ENCODE measurements around the gene GAPDH. TPM values are rescaled to one million over a fixed set of nuclear protein-coding genes. Genes with fewer than 3 reads are reported as not detected.
"Not testable (repeated sequence)": the region's sequence is repeated elsewhere in the genome, so short reads cannot be mapped to it uniquely, and the experiment has no call there.

Gene GAPDH
- total RNA-seq, 2 donors from 2014 or later = 2,037 to 2,666 TPM

GRCh38 chr12:6553051-6553868, 18.9 kb downstream of the GAPDH start:
- no peak for DNase-seq (ENCODE audit: low spot score)
- intact Hi-C loops (cut with DNase I) = no loop called here

GRCh38 chr12:6554168-6555017, 20.1 kb downstream of the GAPDH start:
- intact Hi-C loops (cut with DNase I) = no loop called here
- DNase-seq (ENCODE audit: low spot score) = peak; percentile 89

GRCh38 chr12:6555018-6555691, 20.8 kb downstream of the GAPDH start:
- no peak for DNase-seq (ENCODE audit: low spot score)
- intact Hi-C loops (cut with DNase I) = no loop called here

- DNase-seq (ENCODE audit: low spot score); intact Hi-C loops (cut with DNase I): not testable (repeated sequence)
Observed at GRCh38 chr12:6556496-6556817, 22.1 kb downstream of the GAPDH start.

GRCh38 chr12:6556857-6557256, 22.5 kb downstream of the GAPDH start:
- DNase-seq (ENCODE audit: low spot score) = no peak
- intact Hi-C loops (cut with DNase I) = no loop called here

- DNase-seq (ENCODE audit: low spot score); intact Hi-C loops (cut with DNase I): not testable (repeated sequence)
Observed at GRCh38 chr12:6558014-6558760, 23.9 kb downstream of the GAPDH start.

- intact Hi-C loops (cut with DNase I) = no loop called here
- DNase-seq (ENCODE audit: low spot score) = no peak
Observed at GRCh38 chr12:6559500-6559899, 25.2 kb downstream of the GAPDH start.

- intact Hi-C loops (cut with DNase I) = loop anchor here (5.0 to 10.0 kb wide), 2 partner anchors 37 to 84 kb away; partner anchors contain the start of gene ACRBP (in 1 of the 2)
Observed at GRCh38 chr12:6560501-6561205, 26.3 kb downstream of the GAPDH start.

GRCh38 chr12:6562881-6563280, 28.6 kb downstream of the GAPDH start:
- intact Hi-C loops (cut with DNase I) = loop anchor here (1.0 to 10.0 kb wide), 3 partner anchors 34 to 82 kb away; partner anchors contain the start of gene ACRBP (in 1 of the 2)
- no peak for DNase-seq (ENCODE audit: low spot score)

More at GRCh38 chr12:6560501-6561205, 26.3 kb downstream of the GAPDH start:
- DNase-seq (ENCODE audit: low spot score) = no peak

- intact Hi-C loops (cut with DNase I) = loop anchor here (5.0 to 10.0 kb wide), 2 partner anchors 34 to 81 kb away; partner anchors contain the start of gene ACRBP (in 1 of the 2)
- no peak for DNase-seq (ENCODE audit: low spot score)
Observed at GRCh38 chr12:6563448-6564050, 29.2 kb downstream of the GAPDH start.

GRCh38 chr12:6567112-6567670, 32.9 kb downstream of the GAPDH start:
- no peak for DNase-seq (ENCODE audit: low spot score)
- intact Hi-C loops (cut with DNase I) = loop anchor here in 1 of 2 donors (10.0 kb wide), 1 partner anchor 78 kb away; the partner anchor contains the start of gene ACRBP

- intact Hi-C loops (cut with DNase I) = loop anchor here in 1 of 2 donors (10.0 kb wide), 1 partner anchor 75 kb away; the partner anchor contains the start of gene ACRBP
Observed at GRCh38 chr12:6569312-6569711, 35.0 kb downstream of the GAPDH start.

GRCh38 chr12:6569786-6570185, 35.5 kb downstream of the GAPDH start:
- intact Hi-C loops (cut with DNase I) = loop anchor here in 1 of 2 donors (10.0 kb wide), 1 partner anchor 75 kb away; the partner anchor contains the start of gene ACRBP
- peak; percentile 14 for DNase-seq (ENCODE audit: low spot score)

More at GRCh38 chr12:6569312-6569711, 35.0 kb downstream of the GAPDH start:
- peak; percentile 68 for DNase-seq (ENCODE audit: low spot score)

- peak; percentile 85 for DNase-seq (ENCODE audit: low spot score)
- intact Hi-C loops (cut with DNase I) = no loop called here
Observed at GRCh38 chr12:6570264-6570887, 36.1 kb downstream of the GAPDH start.

- peak; percentile 43 for DNase-seq (ENCODE audit: low spot score)
- intact Hi-C loops (cut with DNase I) = no loop called here
Observed at GRCh38 chr12:6573001-6573400, 38.7 kb downstream of the GAPDH start.

GRCh38 chr12:6574576-6575295, 40.4 kb downstream of the GAPDH start:
- peak; percentile 4 for DNase-seq (ENCODE audit: low spot score)
- intact Hi-C loops (cut with DNase I) = no loop called here
